GM23338 (cell line): ENCODE results near the gene C12orf43. TPM values are rescaled to one million over a fixed set of nuclear protein-coding genes. Genes with fewer than 3 reads are reported as not detected.

Experiments used
- ATAC-seq: fragments of 200-7000 bp; cut with Tn5 transposase; 3 replicates; pipeline ENCODE4 v1.9.1; 2020
- DNase-seq: peaks from one replicate; pipeline ENCODE4 v3.0.0-alpha.2; 2015; ENCODE audit warnings: low spot score
- H2AFZ ChIP-seq: fragments of 200-600 bp; sonication (generic); 2 replicates; pipeline ENCODE4 v1.8.0; 2016; ENCODE audit warnings: antibody characterized with exemption, mild to moderate bottlenecking, moderate library complexity
- H3F3A ChIP-seq: fragments of 200-600 bp; sonication (generic); replicated peaks from 2 replicates; pipeline ENCODE4 v1.8.0; 2017; ENCODE audit warnings: antibody characterized with exemption, mixed run types, low read depth
- H3K27ac ChIP-seq: fragments of 200-600 bp; sonication (generic); 2 replicates; pipeline ENCODE4 v1.6.1; 2016; ENCODE audit warnings: low read depth
- H3K27me3 ChIP-seq: fragments of 200-600 bp; sonication (generic); 2 replicates; pipeline ENCODE4 v1.8.0; 2016; ENCODE audit warnings: mild to moderate bottlenecking, mixed run types, moderate library complexity; ENCODE audit not compliant: insufficient read depth
- H3K36me3 ChIP-seq: fragments of 200-600 bp; sonication (generic); 2 replicates; pipeline ENCODE4 v1.8.0; 2016; ENCODE audit warnings: mild to moderate bottlenecking; ENCODE audit not compliant: insufficient read depth
- H3K4me1 ChIP-seq: fragments of 200-600 bp; sonication (generic); 2 replicates; pipeline ENCODE4 v1.8.0; 2016; ENCODE audit warnings: mild to moderate bottlenecking, moderate library complexity; ENCODE audit not compliant: insufficient read depth
- H3K4me2 ChIP-seq: fragments of 200-600 bp; sonication (generic); 2 replicates; pipeline ENCODE4 v1.7.1; 2017; ENCODE audit warnings: mixed run types
- H3K4me3 ChIP-seq: fragments of 200-600 bp; sonication (generic); 2 replicates; pipeline ENCODE4 v1.6.1; 2016; ENCODE audit warnings: mixed run types
- H3K79me2 ChIP-seq: fragments of 200-600 bp; sonication (generic); replicated peaks from 2 replicates; pipeline ENCODE4 v1.8.0; 2017; ENCODE audit warnings: mild to moderate bottlenecking; ENCODE audit not compliant: insufficient read depth
- H3K9me2 ChIP-seq: fragments of 200-600 bp; sonication (generic); 2 replicates; pipeline ENCODE4 v1.8.0; 2017; ENCODE audit not compliant: insufficient read depth
- H4K20me1 ChIP-seq: fragments of 200-600 bp; sonication (generic); replicated peaks from 2 replicates; pipeline ENCODE4 v1.8.0; 2017; ENCODE audit warnings: mild to moderate bottlenecking; ENCODE audit not compliant: insufficient read depth
- H3K27ac Mint-ChIP-seq: 2 replicates; pipeline ENCODE4 v1.8.0; 2020; ENCODE audit warnings: inconsistent platforms, mild to moderate bottlenecking, moderate library complexity, mixed read lengths
- H3K27me3 Mint-ChIP-seq: 3 replicates; pipeline ENCODE4 v1.8.0; 2022; ENCODE audit warnings: low read depth, mild to moderate bottlenecking, moderate library complexity, mixed read lengths, inconsistent platforms; ENCODE audit not compliant: insufficient read depth, poor library complexity
- H3K36me3 Mint-ChIP-seq: 3 replicates; pipeline ENCODE4 v1.8.0; 2021; ENCODE audit warnings: low read depth, mild to moderate bottlenecking, inconsistent platforms, moderate library complexity, mixed read lengths
- H3K4me1 Mint-ChIP-seq: 3 replicates; pipeline ENCODE4 v1.8.0; 2020; ENCODE audit warnings: mild to moderate bottlenecking, inconsistent platforms, mixed read lengths
- H3K4me3 Mint-ChIP-seq: 3 replicates; pipeline ENCODE4 v1.8.0; 2021; ENCODE audit warnings: moderate library complexity, mild to moderate bottlenecking, inconsistent platforms, mixed read lengths
- H3K9me3 Mint-ChIP-seq: 3 replicates; pipeline ENCODE4 v1.8.0; 2020; ENCODE audit warnings: moderate library complexity, mild to moderate bottlenecking, inconsistent platforms, mixed read lengths
- CREB1 ChIP-seq: fragments of 250-450 bp; sonication (Bioruptor Pico); IDR thresholded peaks from 2 replicates; pipeline ENCODE4 v1.5.0; 2020; ENCODE audit warnings: low read depth, mild to moderate bottlenecking, moderate library complexity
- ETS1 ChIP-seq: IDR thresholded peaks from 2 replicates; pipeline ENCODE4 v1.6.1; 2016; ENCODE audit warnings: antibody characterized with exemption
- POLR2AphosphoS5 ChIP-seq: IDR thresholded peaks from 2 replicates; pipeline ENCODE4 v1.6.1; 2016; ENCODE audit warnings: antibody characterized with exemption, low read depth
- ZNF462 ChIP-seq: fragments of 250-450 bp; sonication (Bioruptor Pico); IDR thresholded peaks from 2 replicates; pipeline ENCODE4 v1.5.0; 2020; ENCODE audit warnings: mild to moderate bottlenecking, moderate library complexity
- long read RNA-seq: library from polyadenylated mRNA; unstranded; transcript quantifications from one replicate; pipeline ENCODE4 v2.0.0, GENCODE V29; 2020; ENCODE audit not compliant: unreplicated experiment
- polyA plus RNA-seq: library from polyadenylated mRNA; unstranded; fragments of >200 nt; fragmentation: Nextera tagmentation; extraction: Ambion mirVana; gene quantifications from 2 replicates; pipeline ENCODE4 v1.2.1, GENCODE V29; 2016
- total RNA-seq: library from RNA; depleted of rRNA; stranded (reverse); fragments of >200 nt; shearing (Covaris generic); gene quantifications from 2 replicates; pipeline ENCODE4 v1.2.3, GENCODE V29; 2014; rRNA removed

The C12orf43 gene
- total RNA-seq (9.8 and 15.2 TPM in 2 replicates), polyA plus RNA-seq (19.6 and 20.7 TPM in 2 replicates)
- long read RNA-seq, full-length matches to known transcripts, result 8 of 23 reads
- long read RNA-seq, partial matches to known transcripts, result 0 of 23 reads
- long read RNA-seq, other reads (novel, unspliced or antisense), result 15 of 23 reads

- Mint-ChIP-seq H3K4me1 (peaks cover 7% of the 10 kb centered on the region; the same call in 2 of the 3 replicates), H3K27ac (peak within 1 kb of the TSS; percentile 97), H3K36me3 (peaks cover 9% of the 10 kb centered on the region), H3K4me3 (peak within 1 kb of the TSS; percentile 95), H3K9me3 (no peaks in the 10 kb centered on the region), H3K27me3 (peaks cover 2% of the 10 kb centered on the region)
- Histone ChIP-seq H2AFZ (peak within 1 kb of the TSS; percentile 78), H3K36me3 (no peaks in the 10 kb centered on the region; the same call in 1 of the 2 replicates), H3F3A (no peaks in the 10 kb centered on the region), H3K4me3 (peak within 1 kb of the TSS; percentile 78), H3K27ac (peak within 1 kb of the TSS; percentile 90), H4K20me1 (peaks cover 7% of the 10 kb centered on the region), H3K79me2 (peaks cover 28% of the 10 kb centered on the region), H3K4me1 (peaks cover 9% of the 10 kb centered on the region), H3K9me2 (no peaks in the 10 kb centered on the region; the same call in 1 of the 2 replicates), H3K27me3 (no peaks in the 10 kb centered on the region), H3K4me2 (peak within 1 kb of the TSS; percentile 98)
- peak; percentile 96 for ATAC-seq
- peak; percentile 97 for TF ChIP-seq ETS1
- peak; percentile 79 for TF ChIP-seq POLR2AphosphoS5
- no peak for TF ChIP-seq ZNF462 (CRISPR knock-in tag)
- TF ChIP-seq CREB1, result peak; percentile 98
- DNase-seq, result peak; percentile 98
These were observed at the start of gene C12orf43 for GRCh38 chr12:121015825-121016766. Gene C12orf43 (minus strand): TSS chr12:121016487. CDS start chr12:121016474, 13 bp downstream.
